ENCODE measurements around the gene CNIH3.

CNIH3 gene

DNA sequence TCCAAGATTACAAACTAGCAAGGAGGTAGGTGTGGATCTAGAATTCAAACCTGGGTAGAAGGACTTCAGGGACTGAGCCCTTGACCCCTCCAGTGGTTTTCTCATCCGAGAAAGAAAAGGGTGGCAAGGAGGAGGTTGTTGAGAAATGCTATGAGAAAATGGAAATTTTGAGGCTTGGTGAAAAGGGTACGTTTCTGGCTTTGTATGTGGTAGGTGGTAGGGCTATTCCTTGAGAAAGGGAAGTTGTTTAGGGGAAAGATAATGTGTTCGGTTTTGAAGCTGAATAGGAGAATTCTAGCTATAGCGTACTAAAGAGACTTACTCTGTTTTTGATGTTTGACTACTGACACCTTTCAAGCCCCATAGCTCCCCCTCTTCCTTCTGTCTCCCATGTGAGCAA, 133.8 kb downstream of the CNIH3 start:
- DNase-seq = no peak

DNA sequence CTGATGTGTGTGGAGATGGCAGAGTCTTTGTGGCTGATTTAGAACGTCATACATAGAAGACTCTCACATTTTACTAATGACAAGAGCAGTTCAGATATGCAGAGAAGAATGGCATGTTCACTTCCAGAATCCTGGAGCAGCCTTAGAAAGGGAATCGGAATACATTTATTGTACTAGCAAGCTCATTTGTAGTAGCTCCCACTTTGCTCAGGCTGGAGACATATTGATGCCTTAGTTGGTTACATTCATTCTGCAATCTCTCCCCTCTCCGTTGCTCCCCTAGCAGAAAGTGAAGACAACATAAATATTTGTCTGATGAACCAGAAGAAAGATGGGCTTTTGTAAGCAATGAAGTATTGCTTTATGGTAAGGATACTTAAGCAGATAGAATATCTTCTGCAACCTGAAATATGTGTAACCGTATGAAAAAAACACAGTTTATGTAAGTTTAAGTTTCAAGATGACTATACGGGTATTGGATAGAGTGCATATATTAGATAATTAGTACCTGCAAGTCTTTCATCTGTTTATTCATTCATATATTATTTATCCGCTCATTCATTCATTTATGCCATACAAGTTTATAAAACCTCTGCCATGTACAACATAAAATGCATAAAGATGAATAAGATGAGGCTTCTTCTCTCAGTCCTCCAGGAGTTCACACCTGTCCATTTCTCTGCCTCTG, 135.7 kb downstream of the CNIH3 start:
- DNase-seq = no peak

DNA sequence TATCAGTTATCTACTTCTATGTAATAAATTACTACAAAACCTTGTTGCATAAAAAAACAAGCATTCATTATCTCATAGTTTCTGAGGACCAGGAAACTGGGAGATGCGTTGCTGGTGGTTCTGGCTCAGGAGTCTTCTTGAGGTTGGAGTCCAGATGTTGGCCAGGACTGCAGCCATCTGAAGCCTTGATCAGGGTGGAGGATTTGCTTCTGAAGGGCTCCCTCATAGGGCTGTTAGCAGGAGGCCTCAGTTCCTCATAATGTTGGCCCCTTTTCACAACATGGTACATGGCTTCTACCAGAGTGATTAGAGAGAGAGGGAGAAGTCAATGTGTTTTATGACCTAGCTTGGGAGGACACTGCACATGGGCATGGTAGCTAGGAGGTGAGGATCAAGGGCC, 137.4 kb downstream of the CNIH3 start:
- no peak for DNase-seq

DNA sequence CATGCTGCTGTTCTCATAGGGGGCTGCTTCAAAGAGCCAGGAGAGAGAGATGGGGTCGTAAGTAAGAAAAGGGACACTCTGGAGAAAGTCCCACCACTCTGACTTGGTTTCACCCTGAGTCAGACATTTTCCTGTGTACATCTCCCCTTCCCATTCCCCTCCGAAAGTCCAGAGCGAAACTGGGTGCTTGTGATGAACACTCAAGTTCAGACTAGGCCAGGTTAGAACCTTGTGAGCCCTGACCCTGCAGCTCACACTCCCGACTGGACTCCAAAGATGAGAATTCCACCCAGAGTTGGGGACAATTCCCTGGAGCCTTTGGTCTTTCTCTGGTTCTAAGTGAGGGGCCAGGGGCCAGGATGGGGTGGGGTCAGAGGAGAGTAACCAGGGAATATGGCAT, 139.5 kb downstream of the CNIH3 start:
- no peak for DNase-seq

DNA sequence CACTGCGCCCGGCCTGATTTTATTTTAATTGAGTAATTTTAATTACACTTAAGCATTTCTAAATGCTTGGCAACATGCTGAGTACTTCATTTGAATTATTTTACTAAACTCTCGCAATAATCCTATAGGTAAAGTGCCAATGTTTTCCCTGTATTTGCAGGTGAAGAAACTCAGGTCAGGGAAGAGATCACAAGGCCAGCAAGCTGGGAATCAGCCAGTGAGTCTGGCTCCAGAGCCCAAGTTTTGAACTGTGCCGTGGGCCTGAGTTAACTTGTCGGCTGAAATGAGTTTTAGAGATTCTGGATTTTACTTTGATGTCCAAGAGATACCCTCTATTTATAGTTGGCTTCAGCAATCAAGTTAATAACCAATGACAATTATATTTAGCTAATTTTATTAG, 141.4 kb downstream of the CNIH3 start:
- DNase-seq = no peak

DNA sequence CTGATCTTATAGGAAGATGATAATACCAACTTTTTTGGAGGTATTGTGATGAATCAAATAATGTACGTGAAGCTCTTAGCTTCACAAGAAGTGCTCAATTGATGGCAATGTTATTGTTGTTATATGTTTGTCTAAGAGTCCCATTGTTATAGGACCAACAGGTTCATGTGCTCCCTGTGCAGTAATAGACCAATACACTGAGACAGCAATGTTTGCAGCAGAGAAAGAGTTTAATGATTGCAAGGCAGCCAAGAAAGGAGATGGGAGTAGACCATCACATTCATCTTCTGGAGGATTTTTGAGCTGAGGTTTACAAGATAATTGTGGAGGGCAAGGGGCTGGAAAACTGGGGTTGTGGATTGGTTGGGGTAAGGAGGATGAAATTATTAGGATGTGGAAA, 143.0 kb downstream of the CNIH3 start:
- DNase-seq = no peak

DNA sequence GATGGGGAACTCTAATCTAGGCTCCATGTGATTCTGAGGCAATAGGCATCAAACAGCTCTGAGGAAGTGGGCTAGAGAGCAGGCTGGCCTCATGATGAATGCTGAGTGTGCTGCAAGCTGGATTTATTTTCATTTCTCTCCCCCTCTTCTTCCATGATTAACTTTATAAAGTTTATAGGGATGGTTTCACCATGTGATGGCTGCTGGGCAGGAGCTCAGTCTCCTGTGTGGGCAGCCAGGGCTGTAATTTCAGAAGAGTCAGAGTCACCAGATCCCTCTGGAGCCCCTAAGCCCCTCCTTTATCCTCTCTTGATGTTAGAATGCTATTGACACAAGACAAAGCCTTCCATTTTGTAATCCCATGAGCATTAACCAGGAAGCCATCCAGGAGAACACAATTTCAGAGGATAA, 143.6 kb downstream of the CNIH3 start:
- no peak for DNase-seq

DNA sequence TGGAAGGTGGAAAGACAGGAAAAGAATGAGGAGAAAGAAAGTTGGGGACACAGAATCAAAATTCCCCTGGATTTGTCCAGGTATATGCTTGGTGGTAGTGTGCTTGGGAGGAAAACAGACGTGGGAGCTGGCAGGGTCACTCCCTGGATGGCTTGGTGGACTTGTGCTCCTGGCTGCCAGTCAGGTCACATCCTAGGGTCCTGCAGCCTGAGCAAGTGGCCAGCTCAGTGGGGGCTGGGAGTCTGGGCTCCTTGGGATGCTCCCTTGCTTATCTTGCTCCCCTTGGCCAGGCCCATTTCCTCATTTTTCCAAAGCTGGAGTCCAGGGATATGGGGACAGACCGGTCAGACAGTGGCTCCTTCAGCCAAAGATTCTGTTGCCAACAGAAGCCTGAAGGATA, 144.0 kb downstream of the CNIH3 start:
- DNase-seq = no peak

DNA sequence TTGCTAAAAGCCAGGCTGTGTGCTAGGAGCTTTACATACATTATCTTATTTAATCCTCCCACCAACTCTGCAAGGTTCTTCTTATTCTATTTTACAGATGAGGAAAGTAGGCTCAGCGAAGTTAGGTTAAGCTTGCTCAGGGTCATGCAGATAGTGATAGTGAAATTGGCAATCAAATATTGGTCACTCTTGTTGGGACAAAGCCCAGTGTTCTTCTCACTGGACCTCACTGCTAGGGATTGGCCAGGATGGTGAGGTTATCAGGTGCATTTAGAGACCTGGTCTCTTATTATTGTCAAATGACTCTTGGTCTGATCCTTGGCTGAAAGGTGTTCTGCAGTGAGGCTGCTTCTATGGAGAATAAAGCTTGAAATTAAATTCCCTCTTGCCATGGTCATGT, 145.1 kb downstream of the CNIH3 start:
- no peak for DNase-seq

DNA sequence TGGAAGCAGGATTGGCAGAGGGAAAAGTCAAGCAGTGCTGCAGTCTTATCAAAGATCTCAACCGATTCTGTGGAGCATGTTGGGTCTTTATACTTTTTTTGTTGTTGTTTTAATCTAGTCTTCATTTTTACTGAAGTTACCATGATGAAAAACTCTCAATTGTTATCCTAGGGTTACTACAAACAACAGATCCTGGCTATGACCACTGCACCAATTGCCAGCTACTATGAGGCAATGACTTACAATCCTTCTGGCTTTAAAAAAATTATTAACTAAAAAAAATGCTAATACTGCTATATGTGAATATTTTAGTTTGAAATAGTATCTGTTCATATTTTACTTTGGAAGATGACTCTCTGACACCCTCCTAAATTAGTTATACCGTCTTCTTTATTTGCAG, 145.9 kb downstream of the CNIH3 start:
- DNase-seq = no peak

DNA sequence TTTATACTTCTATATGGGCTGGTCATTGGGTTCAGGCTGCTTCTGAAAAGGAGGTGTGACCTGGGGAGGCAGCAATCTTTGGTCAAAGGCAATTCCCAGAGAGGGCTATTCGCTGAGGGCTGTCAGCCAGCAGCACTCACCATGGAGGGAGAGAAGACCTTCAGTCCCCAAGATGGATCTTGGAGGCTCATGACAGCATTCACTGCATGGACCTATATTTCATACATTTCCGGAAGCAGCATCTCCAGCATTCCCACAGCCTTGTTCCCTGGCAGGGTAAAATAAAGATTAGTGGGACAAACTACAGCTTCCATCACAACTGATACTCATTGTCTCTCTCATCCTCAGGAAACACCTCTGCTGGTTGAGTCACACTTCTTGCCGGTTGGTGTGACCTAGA, 146.6 kb downstream of the CNIH3 start:
- no peak for DNase-seq

DNA sequence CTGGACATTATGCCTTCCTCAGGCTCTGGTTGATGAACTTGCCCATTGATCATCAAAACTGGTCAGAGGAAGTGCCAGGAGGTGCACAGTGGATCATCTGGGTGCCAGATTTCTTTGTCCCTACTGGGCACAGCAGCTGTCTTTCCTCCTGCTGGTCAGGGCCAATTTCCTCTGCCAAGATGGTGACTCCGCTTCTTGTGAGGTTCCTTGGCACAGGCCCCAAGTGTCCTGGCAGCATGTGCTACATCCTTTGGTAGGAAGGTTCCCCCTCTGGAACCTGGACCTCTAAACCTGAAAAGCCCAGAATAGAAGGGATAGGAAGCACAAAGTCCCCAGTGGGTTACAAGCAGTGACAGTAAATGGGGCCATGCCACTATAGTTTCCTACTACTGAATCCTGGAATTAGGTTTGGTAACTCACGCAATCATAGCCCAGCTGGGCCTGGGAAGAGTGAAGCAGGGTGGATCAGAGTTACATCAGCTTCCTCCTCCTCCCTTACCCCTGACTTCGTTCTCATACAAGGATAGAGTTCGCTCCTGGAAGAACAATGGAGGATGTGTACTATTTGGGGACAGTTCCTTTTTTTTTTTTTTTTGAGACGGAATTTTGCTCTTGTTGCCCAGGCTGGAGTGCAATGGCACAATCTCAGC, 147.1 kb downstream of the CNIH3 start:
- no peak for DNase-seq

DNA sequence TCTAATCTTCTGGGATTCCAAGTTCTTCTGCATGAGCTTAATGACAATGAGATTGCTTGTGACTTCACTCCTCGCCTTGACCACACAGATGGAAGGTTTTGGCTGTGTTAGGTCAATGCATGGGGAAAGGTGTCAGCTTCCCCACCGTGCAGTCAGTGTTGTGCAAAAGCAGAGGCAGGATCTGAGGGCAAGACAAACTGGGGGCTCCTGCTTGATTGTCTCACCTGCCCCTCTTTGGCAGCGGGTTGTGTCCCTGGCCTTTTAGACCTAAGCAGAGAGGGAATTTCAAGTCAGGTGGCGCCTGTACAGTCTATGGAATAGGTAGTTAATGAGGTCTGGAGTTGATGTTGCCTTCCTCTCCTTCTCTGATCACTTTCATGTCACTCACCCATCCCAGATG, 150.1 kb downstream of the CNIH3 start:
- no peak for DNase-seq

DNA sequence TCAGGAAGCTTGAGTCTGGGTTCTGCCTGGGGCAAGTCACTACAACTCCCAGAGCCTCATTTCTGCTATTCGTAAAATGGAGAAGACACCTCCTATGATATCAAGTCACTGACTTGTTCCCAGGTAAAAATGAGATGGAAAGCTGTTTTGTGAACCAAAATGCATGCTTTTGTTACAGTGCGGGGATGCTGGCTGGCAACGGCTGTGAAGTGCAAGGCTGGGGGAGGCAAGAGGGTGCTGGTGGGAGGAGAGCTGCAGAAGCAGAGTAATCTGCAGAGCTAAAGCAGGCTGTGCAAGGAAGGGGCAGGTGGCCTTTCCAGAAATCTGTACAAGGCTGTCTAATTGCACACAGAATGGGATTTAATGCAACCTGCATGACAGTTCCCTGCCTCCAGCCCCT, 150.9 kb downstream of the CNIH3 start:
- no peak for DNase-seq

DNA sequence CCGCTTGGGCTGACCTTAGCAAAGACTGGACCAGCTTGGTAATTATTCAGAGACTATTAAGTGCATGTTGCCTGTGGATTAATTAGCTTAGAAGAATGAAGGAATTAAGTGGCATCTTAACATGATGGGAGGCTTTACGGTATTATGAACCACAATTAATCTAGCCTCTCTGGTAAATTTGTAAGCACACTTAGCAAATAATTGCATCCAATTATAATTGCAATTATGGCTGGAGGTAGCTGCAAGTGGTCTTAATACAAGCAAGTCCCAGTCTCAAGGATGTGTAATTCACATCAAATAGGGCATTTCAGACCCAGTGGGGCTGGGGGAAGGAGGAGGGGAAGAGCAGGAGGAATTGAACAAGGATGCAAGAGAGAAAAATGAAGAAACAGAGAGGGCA, 151.6 kb downstream of the CNIH3 start:
- no peak for DNase-seq

DNA sequence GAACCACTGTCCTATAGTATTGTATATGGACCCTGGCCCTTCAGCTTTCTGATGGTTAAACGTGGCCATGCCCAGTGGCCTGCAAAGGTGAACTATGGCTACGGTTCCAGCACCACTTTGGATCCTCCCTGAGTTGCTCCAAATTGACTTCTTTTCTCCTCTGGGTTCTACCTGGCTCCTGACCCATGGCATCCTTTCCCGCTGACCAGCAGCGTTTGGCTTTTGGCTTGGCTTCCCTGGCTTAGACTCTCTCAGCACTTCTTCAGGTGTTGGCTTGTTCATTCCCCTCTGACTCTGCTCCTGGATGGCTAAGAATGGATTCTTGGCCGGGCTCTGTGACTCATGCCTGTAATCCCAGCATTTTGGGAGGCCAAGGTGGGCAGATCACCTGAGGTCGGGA, 152.9 kb downstream of the CNIH3 start:
- DNase-seq = no peak

DNA sequence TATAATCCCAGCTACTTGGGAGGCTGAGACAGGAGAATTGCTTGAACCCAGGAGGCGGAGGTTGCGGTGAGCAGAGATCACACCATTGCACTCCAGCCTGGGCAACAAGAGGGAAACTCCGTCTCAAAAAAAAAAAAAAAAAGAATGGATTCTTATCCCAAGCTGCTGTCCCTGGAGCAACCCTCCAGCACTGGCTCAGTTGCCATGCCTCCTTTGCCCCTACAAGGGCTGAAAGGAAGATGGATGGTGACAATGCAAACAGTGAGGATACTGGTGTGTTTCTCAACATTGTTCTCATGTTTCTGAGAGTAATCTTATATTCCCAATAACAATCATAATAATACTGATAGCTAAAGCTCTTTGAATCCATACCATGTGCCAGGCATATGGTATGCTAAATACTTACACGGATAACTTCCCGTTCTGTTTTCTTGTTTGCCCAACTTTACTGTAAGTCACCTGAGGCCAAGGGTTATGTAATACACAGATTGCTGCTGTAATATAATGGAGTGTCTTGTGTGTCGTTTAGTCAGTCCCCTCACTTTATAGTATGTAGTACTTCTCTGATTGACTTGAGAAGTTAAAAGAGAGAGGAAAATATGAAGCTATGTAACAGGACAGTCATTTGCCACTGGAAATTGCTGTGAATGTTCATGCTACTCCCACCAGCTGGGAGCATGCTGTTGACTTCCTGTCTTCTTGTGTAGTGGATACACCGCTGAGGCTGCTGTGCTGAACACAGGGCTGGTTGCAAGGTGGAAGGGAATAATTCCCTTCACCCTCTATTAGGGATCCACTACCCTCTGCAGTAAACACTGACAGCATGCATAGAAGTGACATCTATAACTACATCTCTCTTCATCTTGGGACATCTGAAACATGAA, 153.6 kb downstream of the CNIH3 start:
- DNase-seq = no peak

DNA sequence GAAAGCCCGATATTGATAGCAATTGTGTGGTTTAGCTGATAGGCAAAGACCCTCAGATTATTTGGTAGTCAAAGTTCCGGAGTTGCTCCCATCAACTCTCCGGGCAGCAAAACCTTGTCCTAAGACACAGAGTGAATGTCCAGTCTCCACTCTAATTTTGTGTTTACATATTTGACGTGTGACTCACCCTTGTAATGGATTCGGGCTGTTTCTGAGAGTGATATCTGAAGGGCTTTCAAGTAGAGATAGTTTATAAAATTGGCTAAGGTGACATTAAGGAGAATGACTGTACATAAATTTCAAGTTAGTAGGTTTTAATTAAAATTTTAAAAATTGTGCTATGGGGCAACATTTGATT, 154.2 kb downstream of the CNIH3 start:
- DNase-seq = no peak

DNA sequence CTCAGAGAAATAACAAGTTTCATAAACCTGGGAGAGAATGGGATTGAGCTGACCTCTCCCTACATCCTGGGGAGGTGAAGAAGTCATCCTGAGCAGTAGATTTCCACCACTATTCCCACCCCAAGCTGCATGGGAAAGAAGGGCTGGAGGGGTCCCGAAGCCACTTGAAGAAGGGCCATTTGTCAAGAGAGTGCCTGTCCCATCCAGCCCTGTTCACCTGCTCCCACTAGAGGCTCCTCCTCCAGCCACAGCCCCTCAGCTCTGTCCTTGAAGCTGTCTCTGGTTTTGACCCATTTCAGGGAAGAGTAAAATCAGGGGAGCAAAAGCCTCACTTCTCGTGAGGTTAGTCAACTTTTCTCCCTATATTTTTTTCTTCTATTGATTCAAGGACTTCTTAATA, 157.5 kb downstream of the CNIH3 start:
- DNase-seq = no peak

DNA sequence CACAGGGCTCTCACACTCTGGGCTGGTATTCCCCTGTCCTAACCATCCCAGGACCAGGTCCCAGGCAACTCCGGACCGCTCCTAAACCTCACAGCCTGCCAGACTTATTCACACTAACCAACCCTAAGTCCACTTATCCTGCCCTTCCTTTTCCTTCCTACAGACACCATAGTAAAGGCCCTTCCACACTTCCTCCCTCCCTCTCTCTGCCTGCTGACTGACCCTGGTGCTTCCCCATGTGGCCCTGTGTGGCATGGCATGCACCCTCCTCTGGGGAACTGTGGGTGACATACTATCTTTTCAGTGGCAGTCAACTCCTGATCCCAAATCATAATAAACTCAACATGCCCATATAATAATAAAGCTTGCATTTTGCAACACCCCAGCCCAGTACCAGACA, 158.3 kb downstream of the CNIH3 start:
- no peak for DNase-seq

DNA sequence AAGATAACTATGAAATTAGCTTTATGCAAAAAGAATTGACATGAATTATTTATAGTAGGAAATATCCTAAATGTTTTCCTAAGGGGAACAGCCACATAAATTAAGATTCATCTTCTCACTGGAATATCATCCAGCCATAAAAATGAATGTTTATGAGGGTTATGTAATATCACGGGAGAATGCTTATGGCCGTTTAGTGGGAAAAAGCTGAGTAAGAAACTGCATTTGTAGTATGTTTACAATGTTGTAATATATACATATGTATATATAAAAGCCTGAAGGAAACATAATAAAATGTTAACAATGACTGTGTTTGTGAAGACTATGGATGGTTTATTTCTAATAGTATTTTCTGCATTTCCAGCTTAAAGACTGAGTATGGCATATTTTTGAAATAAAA, 161.1 kb downstream of the CNIH3 start:
- no peak for DNase-seq

DNA sequence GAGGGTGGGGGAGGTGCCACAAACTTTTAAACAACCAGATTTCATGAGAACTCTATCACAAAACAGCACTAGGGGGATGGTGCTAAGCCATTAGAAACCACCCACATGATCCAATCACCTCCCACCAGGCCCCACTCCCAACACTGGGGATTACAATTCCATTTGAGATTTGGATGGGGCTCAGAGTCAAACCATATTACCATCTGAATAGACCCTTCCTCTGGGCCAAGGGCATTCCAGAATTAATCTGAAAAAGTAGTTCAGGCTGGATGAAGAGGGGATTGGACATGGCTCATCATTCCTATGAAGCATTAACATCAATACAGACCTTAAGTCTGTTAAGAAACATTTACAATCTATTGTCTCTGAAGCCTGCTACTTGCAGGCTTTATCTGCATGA, 163.4 kb downstream of the CNIH3 start:
- no peak for DNase-seq

DNA sequence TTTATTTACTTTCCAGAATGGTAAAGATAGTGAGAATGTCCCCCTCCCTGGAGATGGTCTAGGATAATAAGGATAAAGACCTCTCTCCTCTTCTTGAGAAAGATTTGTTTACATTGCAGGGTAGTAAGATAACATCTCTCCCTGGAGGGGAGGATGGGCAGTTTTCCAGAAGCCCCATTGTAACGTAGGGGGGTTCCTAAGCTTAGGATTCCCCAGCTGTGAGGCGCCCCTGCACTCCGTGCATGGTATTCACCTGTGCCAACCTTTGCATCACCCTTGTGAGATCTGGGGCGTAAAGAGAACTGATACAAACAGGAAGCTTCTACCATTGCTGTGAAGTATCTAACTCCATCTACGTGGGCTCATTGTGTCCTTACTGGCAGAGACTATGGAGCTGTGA, 164.6 kb downstream of the CNIH3 start:
- DNase-seq = no peak

DNA sequence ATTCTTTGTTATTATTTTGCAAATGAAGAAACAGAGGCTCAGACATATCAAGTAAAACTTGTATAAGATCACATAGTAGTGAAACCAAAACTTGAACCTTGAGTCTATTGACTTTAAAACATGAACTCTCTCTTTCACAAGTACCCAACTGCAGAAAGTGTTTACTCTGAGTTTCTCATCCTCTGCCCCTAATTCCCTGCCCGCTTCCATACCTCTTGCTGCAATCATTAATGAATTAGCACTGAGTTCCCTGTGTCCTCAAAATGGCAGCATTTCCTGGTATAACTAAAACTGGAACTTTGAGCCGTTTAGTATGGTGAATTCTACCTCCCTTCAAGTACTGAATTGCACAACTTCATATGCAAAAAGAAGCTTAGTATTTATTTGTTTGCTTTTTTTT, 165.7 kb downstream of the CNIH3 start:
- no peak for DNase-seq
